Body of pancreas (tissue), 4 donors: Measurements from ENCODE around the gene OR2AK2. TPM values are rescaled to one million over a fixed set of nuclear protein-coding genes. Genes with fewer than 3 reads are reported as not detected.

Source experiments
- ATAC-seq: fragments of 150-250 bp; one replicate; pipeline ENCODE4 v1.9.1; 2016
- DNase-seq, 4 donors: peaks; one replicate each; pipeline ENCODE4 v3.0.0-alpha.2; 2019
- H3K27ac ChIP-seq, 4 donors: fragments of 200-600 bp; sonication (generic); 1 replicate in 3 of 4; 2 replicates in 1 of 4; pipeline versions ENCODE4 v1.5.1 to v1.6.1; 2016 to 2019; ENCODE audit warnings: mild to moderate bottlenecking in 1 of 4, mixed read lengths in 1 of 4, moderate library complexity in 1 of 4
- H3K27me3 ChIP-seq, 2 donors: fragments of 200-600 bp; sonication (generic); one replicate each; pipeline ENCODE4 v1.6.0; 2016; ENCODE audit warnings: mild to moderate bottlenecking in 1 of 2
- H3K36me3 ChIP-seq, 2 donors: fragments of 200-600 bp; sonication (generic); replicated peaks in 1 of 2; 2 replicates each; pipeline ENCODE4 v1.5.1; 2016; ENCODE audit warnings: low read depth in 2 of 2; ENCODE audit not compliant: insufficient read depth in 1 of 2
- H3K4me1 ChIP-seq: fragments of 200-600 bp; sonication (generic); one replicate; pipeline ENCODE4 v1.6.0; 2016
- H3K4me3 ChIP-seq, 2 donors: fragments of 200-600 bp; sonication (generic); 1 replicate in 1 of 2; 2 replicates in 1 of 2; pipeline ENCODE4 v1.5.1; 2016 to 2019
- H3K9me3 ChIP-seq, 3 donors: fragments of 200-600 bp; sonication (generic); 1 replicate in 2 of 3; 2 replicates in 1 of 3; pipeline ENCODE4 v1.5.1; 2016
- POLR2A ChIP-seq, 3 donors: fragments of 450-650 bp; IDR thresholded peaks; one replicate each; pipeline ENCODE4 v1.6.1; 2016; ENCODE audit warnings: antibody characterized with exemption in 3 of 3, mild to moderate bottlenecking in 2 of 3
- WGBS, 2 donors: methylation state at CpG; one replicate each; pipeline ENCODE4 v1.1.5; 2017; 5-methylcytosine and 5-hydroxymethylcytosine counted together
- intact Hi-C: fragments of 100-400 bp; cut with DNase I; formaldehyde crosslinking; loops from one replicate; pipeline ENCODE4 v1.15.1; 2023
- total RNA-seq, 2 donors: library from RNA; depleted of rRNA; stranded (reverse); fragments of >200 nt; gene quantifications; one replicate each; pipeline ENCODE4 v1.1.0, GENCODE V29; 2016
- TF ChIP-seq, protein P1 (sequence below), 7 experiments: fragments of 450-650 bp in 4 of 7; fragments of 200-600 bp in 3 of 7; sonication (generic) in 3 of 7; IDR thresholded peaks; one replicate each; pipeline ENCODE4 v1.5.1; 2016 to 2019; ENCODE audit warnings: antibody characterized with exemption in 7 of 7

The OR2AK2 gene
- total RNA-seq, 2 donors from 2014 or later, result not detected

DNA sequence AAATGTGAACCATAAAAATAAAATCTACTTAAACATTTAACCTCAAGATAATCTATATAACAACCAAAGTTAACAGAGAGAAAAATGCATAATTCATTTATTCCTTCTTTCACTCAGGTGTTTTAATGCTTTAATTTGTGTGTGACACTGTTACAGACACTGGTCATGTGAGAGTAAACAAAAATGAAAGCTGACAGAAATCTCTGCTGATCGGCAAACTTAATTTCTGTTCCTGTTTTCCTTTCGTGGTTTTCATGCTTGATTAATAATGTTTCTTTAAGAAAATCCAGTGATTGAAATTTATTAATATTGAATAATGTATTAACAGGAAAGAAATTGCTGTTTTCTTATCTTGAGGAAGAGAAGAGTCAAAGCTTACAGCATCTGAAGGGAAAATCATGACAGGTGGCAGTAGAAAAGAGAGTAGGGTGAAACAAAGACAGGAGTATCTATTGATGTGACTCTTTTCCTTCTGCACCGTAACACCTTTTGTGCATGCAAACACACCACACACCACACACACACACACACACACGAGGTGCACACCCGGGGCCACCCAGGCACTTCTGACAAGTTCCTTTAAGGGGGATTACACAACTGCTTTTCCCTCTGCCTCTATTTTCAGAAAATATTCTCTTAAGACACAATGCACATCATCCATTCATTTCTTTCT, 1.6 kb downstream of the OR2AK2 start:
- H3K4me1 ChIP-seq, result no peaks in the 10 kb centered on the region
- no peak for DNase-seq
- intact Hi-C loops, result no loop called here
- WGBS, 2 donors, result 40 to 50% methylated on average over 5 of the region's 5 CpGs
- no peak for ATAC-seq
- H3K27ac ChIP-seq, result no peak overlapping the region
- TF ChIP-seq POLR2A (IDR thresholded peaks at IDR 0.05), result no peak
- TF ChIP-seq, protein P1, sequence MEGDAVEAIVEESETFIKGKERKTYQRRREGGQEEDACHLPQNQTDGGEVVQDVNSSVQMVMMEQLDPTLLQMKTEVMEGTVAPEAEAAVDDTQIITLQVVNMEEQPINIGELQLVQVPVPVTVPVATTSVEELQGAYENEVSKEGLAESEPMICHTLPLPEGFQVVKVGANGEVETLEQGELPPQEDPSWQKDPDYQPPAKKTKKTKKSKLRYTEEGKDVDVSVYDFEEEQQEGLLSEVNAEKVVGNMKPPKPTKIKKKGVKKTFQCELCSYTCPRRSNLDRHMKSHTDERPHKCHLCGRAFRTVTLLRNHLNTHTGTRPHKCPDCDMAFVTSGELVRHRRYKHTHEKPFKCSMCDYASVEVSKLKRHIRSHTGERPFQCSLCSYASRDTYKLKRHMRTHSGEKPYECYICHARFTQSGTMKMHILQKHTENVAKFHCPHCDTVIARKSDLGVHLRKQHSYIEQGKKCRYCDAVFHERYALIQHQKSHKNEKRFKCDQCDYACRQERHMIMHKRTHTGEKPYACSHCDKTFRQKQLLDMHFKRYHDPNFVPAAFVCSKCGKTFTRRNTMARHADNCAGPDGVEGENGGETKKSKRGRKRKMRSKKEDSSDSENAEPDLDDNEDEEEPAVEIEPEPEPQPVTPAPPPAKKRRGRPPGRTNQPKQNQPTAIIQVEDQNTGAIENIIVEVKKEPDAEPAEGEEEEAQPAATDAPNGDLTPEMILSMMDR (IDR thresholded peaks at IDR 0.05), result no peak
- H3K36me3 ChIP-seq, result no peaks in the 10 kb centered on the region
- no peaks in the 10 kb centered on the region for H3K27me3 ChIP-seq
- H3K9me3 ChIP-seq, result no peaks in the 10 kb centered on the region
- no peak overlapping the region for H3K4me3 ChIP-seq

DNA sequence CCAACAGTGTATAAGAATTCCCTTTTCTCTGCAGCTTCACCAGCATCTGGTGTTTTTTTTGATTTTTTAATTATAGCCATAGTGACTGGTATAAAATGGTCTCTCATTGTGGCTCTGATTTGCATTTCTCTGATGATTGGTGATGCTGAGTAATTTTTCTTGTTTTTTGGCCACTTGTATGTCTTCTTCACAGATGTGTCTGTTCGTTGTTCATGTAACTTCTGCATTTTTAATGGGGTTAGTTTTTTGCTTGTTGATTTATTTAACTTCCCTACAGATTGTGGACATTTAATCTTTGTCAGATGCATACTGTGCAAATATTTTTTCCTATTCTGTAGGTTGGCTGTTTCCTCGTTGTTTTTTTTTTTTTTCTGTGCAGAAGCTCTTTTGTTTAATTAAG, 28.0 kb downstream of the OR2AK2 start:
- no peak for ATAC-seq
- WGBS, 2 donors, result 26 to 34% methylated on average over 2 of the region's 2 CpGs
- no peak overlapping the region for H3K4me3 ChIP-seq
- H3K9me3 ChIP-seq, result no peaks in the 10 kb centered on the region
- no peak overlapping the region for H3K27ac ChIP-seq
- no peaks in the 10 kb centered on the region for H3K36me3 ChIP-seq
- intact Hi-C loops, result no loop called here
- TF ChIP-seq, protein P1 (IDR thresholded peaks at IDR 0.05), result no peak
- no peak for TF ChIP-seq POLR2A (IDR thresholded peaks at IDR 0.05)
- H3K4me1 ChIP-seq, result no peaks in the 10 kb centered on the region
- H3K27me3 ChIP-seq, result no peaks in the 10 kb centered on the region
- DNase-seq, result no peak

DNA sequence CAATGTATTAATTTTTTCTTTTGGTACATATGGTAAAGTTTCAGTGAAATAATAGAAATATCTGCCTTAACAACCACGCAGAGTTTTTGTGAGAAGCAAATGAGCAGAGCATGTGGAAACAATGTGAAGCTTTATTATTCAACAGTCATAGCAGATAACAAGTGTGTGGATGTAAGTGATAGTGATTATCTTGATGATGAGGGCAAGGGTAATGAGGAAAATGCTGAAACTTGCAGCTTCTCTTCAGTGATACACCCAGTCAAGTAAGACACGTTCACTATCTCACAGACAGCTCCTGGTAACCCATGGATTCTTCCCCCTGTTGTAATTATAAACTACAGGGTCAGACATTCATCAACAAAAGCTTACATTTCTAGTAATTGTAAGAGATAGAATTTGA, 33.8 kb downstream of the OR2AK2 start:
- intact Hi-C loops, result no loop called here

DNA sequence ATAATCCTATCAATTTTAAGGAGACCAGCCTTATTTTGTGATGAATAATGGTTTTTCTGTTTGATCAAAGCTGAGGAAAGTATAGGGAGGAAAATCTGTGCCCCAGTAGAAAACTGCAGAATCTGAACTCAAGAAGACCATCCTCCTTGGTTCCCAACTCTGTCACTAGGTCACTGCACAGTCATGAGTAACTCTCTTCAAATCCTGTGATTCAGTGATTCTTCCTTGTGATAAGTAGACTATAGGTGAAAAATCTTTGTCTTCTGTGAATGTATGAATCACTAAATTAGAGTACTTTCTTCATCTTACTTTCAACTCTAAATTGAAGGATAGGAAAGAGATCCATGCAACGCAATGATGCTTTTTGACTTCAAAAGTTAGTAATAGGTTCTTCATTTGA, 35.1 kb downstream of the OR2AK2 start:
- intact Hi-C loops, result no loop called here
- TF ChIP-seq POLR2A (IDR thresholded peaks at IDR 0.05), result no peak
- TF ChIP-seq, protein P1 (IDR thresholded peaks at IDR 0.05), result no peak
- Histone ChIP-seq H3K27me3 (no peaks in the 10 kb centered on the region), H3K4me3 (no peak overlapping the region), H3K36me3 (no peaks in the 10 kb centered on the region), H3K9me3 (no peaks in the 10 kb centered on the region), H3K27ac (no peak overlapping the region), H3K4me1 (no peaks in the 10 kb centered on the region)
- DNase-seq, result no peak
- ATAC-seq, result no peak
- WGBS, 2 donors, result 57 to 71% methylated on average over 1 of the region's 1 CpG

More for the DNA sequence above, 33.8 kb downstream of the OR2AK2 start:
- whole genome bisulfite sequencing, 2 donors, result 34 to 35% methylated on average over 2 of the region's 2 CpGs
- DNase-seq (no peak), ATAC-seq (no peak)
- Histone ChIP-seq H3K4me1 (no peaks in the 10 kb centered on the region), H3K4me3 (no peak overlapping the region), H3K36me3 (no peaks in the 10 kb centered on the region), H3K9me3 (no peaks in the 10 kb centered on the region), H3K27me3 (no peaks in the 10 kb centered on the region), H3K27ac (no peak overlapping the region)
- TF ChIP-seq POLR2A (IDR thresholded peaks at IDR 0.05), result no peak
- TF ChIP-seq, protein P1 (IDR thresholded peaks at IDR 0.05), result no peak

DNA sequence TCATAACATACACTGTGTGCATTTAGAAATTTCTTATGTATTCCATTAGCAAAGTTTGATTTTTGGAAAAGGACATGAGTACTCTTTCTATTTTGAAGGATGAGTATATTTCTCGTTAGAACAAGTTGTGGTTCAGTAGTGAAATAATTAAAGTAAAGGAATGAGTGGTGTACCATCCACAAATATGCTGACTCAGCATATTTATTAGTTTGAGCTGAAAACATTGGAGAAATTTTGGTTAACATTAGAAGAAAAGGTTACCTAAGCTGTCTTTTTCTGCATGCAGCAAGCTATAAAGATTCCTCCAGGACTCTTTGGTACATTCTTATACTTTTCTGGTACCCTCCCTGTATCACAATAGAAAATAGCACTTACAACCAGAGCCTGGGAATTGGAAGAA, 42.7 kb downstream of the OR2AK2 start:
- Histone ChIP-seq H3K9me3 (peaks cover 0 to 8% (median 0%) of the 10 kb centered on the region in 3 donors), H3K4me3 (no peak overlapping the region), H3K27me3 (no peaks in the 10 kb centered on the region), H3K4me1 (no peaks in the 10 kb centered on the region), H3K36me3 (no peaks in the 10 kb centered on the region), H3K27ac (no peak overlapping the region)
- TF ChIP-seq, protein P1 (IDR thresholded peaks at IDR 0.05), result no peak
- no peak for TF ChIP-seq POLR2A (IDR thresholded peaks at IDR 0.05)
- WGBS, 2 donors, result 28 to 36% methylated on average over 1 of the region's 1 CpG
- DNase-seq (no peak), ATAC-seq (no peak)
- intact Hi-C loops, result no loop called here
